Endodermal cell (in vitro differentiated cells): ENCODE measurements around the gene ZYG11A. TPM values are rescaled to one million over a fixed set of nuclear protein-coding genes. Genes with fewer than 3 reads are reported as not detected.

Source experiments
- DNase-seq: peaks from one replicate; pipeline ENCODE4 v3.0.0-alpha.2; 2017
- H3K27ac ChIP-seq: 2 replicates; pipeline ENCODE4 v1.5.1; 2013; ENCODE audit warnings: mild to moderate bottlenecking, low read depth, low read length, moderate library complexity
- H3K27me3 ChIP-seq: 2 replicates; pipeline ENCODE4 v1.6.1; 2013; ENCODE audit warnings: mild to moderate bottlenecking, low read length, moderate library complexity; ENCODE audit not compliant: insufficient read depth, control insufficient read depth, poor library complexity, severe bottlenecking
- H3K36me3 ChIP-seq: 2 replicates; pipeline ENCODE4 v1.7.0; 2013; ENCODE audit warnings: mild to moderate bottlenecking, low read length, moderate library complexity; ENCODE audit not compliant: control insufficient read depth, insufficient read depth
- H3K4me1 ChIP-seq: one replicate; pipeline ENCODE4 v1.7.0; 2013; ENCODE audit warnings: low read length; ENCODE audit not compliant: control insufficient read depth, insufficient read depth
- H3K4me3 ChIP-seq: 2 replicates; pipeline ENCODE4 v1.5.1; 2013; ENCODE audit warnings: mild to moderate bottlenecking, low read length, moderate library complexity
- H3K9ac ChIP-seq: 2 replicates; pipeline ENCODE4 v1.6.1; 2013; ENCODE audit warnings: mild to moderate bottlenecking, low read length, moderate library complexity; ENCODE audit not compliant: poor library complexity, severe bottlenecking; ENCODE audit errors: extremely low read depth
- H3K9me3 ChIP-seq: 2 replicates; pipeline ENCODE4 v1.6.1; 2013; ENCODE audit warnings: mild to moderate bottlenecking, low read length, moderate library complexity; ENCODE audit not compliant: control insufficient read depth
- H3K27ac Mint-ChIP-seq: 2 replicates; pipeline ENCODE4 v1.8.0; 2020; ENCODE audit warnings: mixed read lengths
- H3K27me3 Mint-ChIP-seq: 2 replicates; pipeline ENCODE4 v1.8.0; 2021; ENCODE audit warnings: mild to moderate bottlenecking, mixed read lengths; ENCODE audit not compliant: insufficient read depth
- H3K36me3 Mint-ChIP-seq: 2 replicates; pipeline ENCODE4 v1.8.0; 2020; ENCODE audit warnings: low read depth, mixed read lengths
- H3K4me1 Mint-ChIP-seq: 2 replicates; pipeline ENCODE4 v1.8.0; 2020; ENCODE audit warnings: mixed read lengths
- H3K4me3 Mint-ChIP-seq: 2 replicates; pipeline ENCODE4 v1.8.0; 2020; ENCODE audit warnings: mild to moderate bottlenecking, moderate library complexity, mixed read lengths
- H3K9me3 Mint-ChIP-seq: 2 replicates; pipeline ENCODE4 v1.8.0; 2020; ENCODE audit warnings: mild to moderate bottlenecking, mixed read lengths
- WGBS, 2 experiments: methylation state at CpG; one replicate each; pipeline versions ENCODE4 v1.1.5 to v1.1.7; 2013; ENCODE audit warnings: missing lambda C conversion rate in 2 of 2, mixed read lengths in 1 of 2; ENCODE audit not compliant: insufficient coverage in 1 of 2, insufficient read length in 1 of 2; 5-methylcytosine and 5-hydroxymethylcytosine counted together
- total RNA-seq, 2 donors: library from RNA; stranded (reverse); fragmentation: NEBNext Ultra II Directional in 1 of 2; extraction: Animal tissue kit (Norgen Biotek cat#: 25700) in 1 of 2; gene quantifications; 2 replicates in 1 of 2; 3 replicates in 1 of 2; pipeline ENCODE4 v1.2.1, GENCODE V29; 2021
- TF ChIP-seq, protein P1 (sequence below): fragments of 200-600 bp; sonication (generic); conservative IDR thresholded peaks from 2 replicates; pipeline ENCODE4 v1.5.0; 2021; ENCODE audit warnings: antibody characterized with exemption, mild to moderate bottlenecking

The ZYG11A gene
- total RNA-seq, 2 donors from 2014 or later = 1.5 to 3.2 TPM

- Histone ChIP-seq H3K36me3 (no peaks in the 10 kb centered on the region), H3K27ac (no peak overlapping the region), H3K9me3 (no peaks in the 10 kb centered on the region), H3K4me1 (peaks cover 5% of the 10 kb centered on the region), H3K9ac (no peak overlapping the region), H3K27me3 (no peaks in the 10 kb centered on the region), H3K4me3 (no peak overlapping the region)
- no peak overlapping the region for H3K4me3 Mint-ChIP-seq
- no peak overlapping the region for H3K27ac Mint-ChIP-seq
- H3K27me3 Mint-ChIP-seq = no peaks in the 10 kb centered on the region
- no peaks in the 10 kb centered on the region for H3K36me3 Mint-ChIP-seq
- no peak for DNase-seq
- H3K9me3 Mint-ChIP-seq = no peaks in the 10 kb centered on the region
- H3K4me1 Mint-ChIP-seq = no peaks in the 10 kb centered on the region
- 83 to 91% methylated on average over 1 to 3 of the region's 4 CpGs for WGBS, 2 experiments
- TF ChIP-seq, protein P1, sequence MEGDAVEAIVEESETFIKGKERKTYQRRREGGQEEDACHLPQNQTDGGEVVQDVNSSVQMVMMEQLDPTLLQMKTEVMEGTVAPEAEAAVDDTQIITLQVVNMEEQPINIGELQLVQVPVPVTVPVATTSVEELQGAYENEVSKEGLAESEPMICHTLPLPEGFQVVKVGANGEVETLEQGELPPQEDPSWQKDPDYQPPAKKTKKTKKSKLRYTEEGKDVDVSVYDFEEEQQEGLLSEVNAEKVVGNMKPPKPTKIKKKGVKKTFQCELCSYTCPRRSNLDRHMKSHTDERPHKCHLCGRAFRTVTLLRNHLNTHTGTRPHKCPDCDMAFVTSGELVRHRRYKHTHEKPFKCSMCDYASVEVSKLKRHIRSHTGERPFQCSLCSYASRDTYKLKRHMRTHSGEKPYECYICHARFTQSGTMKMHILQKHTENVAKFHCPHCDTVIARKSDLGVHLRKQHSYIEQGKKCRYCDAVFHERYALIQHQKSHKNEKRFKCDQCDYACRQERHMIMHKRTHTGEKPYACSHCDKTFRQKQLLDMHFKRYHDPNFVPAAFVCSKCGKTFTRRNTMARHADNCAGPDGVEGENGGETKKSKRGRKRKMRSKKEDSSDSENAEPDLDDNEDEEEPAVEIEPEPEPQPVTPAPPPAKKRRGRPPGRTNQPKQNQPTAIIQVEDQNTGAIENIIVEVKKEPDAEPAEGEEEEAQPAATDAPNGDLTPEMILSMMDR = no peak
These were observed 13.0 kb downstream of the ZYG11A start for GRCh38 chr1:52855584-52855983.

GRCh38 chr1:52856026-52856425 lies 13.5 kb downstream of the ZYG11A start:
- Mint-ChIP-seq H3K36me3 (no peaks in the 10 kb centered on the region), H3K27ac (no peak overlapping the region), H3K4me3 (no peak overlapping the region), H3K27me3 (no peaks in the 10 kb centered on the region), H3K4me1 (no peaks in the 10 kb centered on the region), H3K9me3 (no peaks in the 10 kb centered on the region)
- Histone ChIP-seq H3K27me3 (no peaks in the 10 kb centered on the region), H3K9me3 (no peaks in the 10 kb centered on the region), H3K4me3 (no peak overlapping the region), H3K36me3 (no peaks in the 10 kb centered on the region), H3K27ac (no peak overlapping the region), H3K9ac (no peak overlapping the region), H3K4me1 (peaks cover 5% of the 10 kb centered on the region)
- TF ChIP-seq, protein P1 = no peak
- DNase-seq = no peak
- 96 to 100% methylated on average over 1 to 4 of the region's 4 CpGs for WGBS, 2 experiments

- H3K9me3 ChIP-seq = no peaks in the 10 kb centered on the region
- H3K27me3 Mint-ChIP-seq = no peaks in the 10 kb centered on the region
These were observed 14.9 kb downstream of the ZYG11A start for GRCh38 chr1:52857443-52857842.

More at GRCh38 chr1:52857443-52857842, 14.9 kb downstream of the ZYG11A start:
- Histone ChIP-seq H3K4me1 (peaks cover 5% of the 10 kb centered on the region), H3K9ac (no peak overlapping the region), H3K27ac (no peak overlapping the region), H3K36me3 (no peaks in the 10 kb centered on the region), H3K27me3 (no peaks in the 10 kb centered on the region), H3K4me3 (no peak overlapping the region)
- no peaks in the 10 kb centered on the region for H3K9me3 Mint-ChIP-seq
- WGBS, 2 experiments = 96 to 100% methylated on average over 2 to 4 of the region's 4 CpGs
- H3K4me1 Mint-ChIP-seq = no peaks in the 10 kb centered on the region
- H3K36me3 Mint-ChIP-seq = no peaks in the 10 kb centered on the region
- H3K27ac Mint-ChIP-seq = no peak overlapping the region
- no peak overlapping the region for H3K4me3 Mint-ChIP-seq
- no peak for DNase-seq
- TF ChIP-seq, protein P1 = no peak
